Caki2 (cell line): Measurements from ENCODE around the gene OSCP1. TPM values are rescaled to one million over a fixed set of nuclear protein-coding genes. Genes with fewer than 3 reads are reported as not detected.

Experiments used
- DNase-seq: peaks from one replicate; pipeline ENCODE4 v3.0.0-alpha.2; 2015; ENCODE audit warnings: low read depth
- in situ Hi-C: cut with HindIII; loops from 2 replicates; pipeline ENCODE4 v1.10.0; 2016; ENCODE audit warnings: low sequenced_read_pairs, low pct_unique_long_range_greater_than_20kb, mixed read lengths
- total RNA-seq: library from RNA; depleted of rRNA; stranded (reverse); fragments of >200 nt; shearing (Covaris generic); gene quantifications from 2 replicates; pipeline ENCODE4 v1.2.3, GENCODE V29; 2014; ENCODE audit warnings: low replicate concordance

OSCP1 gene
- total RNA-seq, 1 experiment from 2014 or later = 9.1 TPM

DNA sequence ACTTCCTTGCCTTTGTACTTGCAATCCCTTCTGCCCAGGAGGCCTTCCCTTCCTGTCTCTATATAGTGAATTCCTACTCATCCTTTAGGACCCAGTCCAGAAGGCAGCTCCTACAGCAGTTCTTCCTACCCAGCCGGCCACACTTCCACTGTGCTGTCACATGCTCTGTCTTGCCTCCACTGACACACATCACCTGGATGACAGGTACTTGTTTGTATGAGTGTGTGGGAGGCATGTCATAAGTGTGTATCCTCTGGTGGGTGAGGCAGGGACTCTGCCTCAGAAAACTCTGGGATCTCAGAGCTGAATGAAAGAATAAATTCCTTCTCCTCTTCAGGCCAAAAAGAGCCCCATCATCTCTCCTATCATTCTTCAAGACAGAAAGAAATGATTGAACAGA is 5.1 kb upstream of the OSCP1 start:
- no peak for DNase-seq
- in situ Hi-C loops = no loop called here

DNA sequence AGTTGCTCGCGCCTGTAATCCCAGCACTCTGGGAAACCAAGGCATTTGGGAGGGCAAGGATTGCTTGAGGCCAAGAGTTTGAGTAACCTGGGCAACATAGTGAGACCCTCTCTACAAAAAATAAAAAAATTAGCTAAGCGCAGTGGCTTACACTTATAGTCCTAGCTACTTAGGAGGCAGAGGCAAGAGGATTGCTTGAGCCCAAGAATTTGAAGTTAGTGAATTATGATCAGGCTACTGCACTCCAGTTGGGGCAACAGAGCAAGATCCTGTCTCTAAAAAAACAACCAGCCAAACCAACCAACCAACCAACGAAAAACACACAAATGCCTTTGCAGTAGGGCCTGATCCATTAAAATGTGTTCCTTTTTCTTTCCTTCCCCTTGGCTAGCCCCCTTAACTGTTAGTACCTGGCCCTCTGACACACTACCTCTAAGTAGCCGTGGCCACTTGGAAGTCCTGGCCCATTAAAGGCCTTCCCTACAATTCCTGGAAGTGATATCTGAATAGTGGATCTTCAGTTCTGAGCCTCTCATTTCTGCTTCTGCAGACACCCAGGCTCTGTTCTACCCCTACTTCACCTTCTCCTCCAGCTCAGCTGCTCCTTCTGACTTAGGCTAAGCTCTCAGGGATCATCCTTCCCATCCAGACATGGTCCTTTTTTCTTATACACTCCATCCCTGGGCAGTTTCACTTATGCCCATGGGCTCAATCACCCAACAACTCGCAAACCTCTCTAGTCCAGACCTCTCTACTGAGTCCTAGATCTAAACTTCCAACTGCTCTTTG is 3.5 kb upstream of the OSCP1 start:
- no peak for DNase-seq
- in situ Hi-C loops = no loop called here

DNA sequence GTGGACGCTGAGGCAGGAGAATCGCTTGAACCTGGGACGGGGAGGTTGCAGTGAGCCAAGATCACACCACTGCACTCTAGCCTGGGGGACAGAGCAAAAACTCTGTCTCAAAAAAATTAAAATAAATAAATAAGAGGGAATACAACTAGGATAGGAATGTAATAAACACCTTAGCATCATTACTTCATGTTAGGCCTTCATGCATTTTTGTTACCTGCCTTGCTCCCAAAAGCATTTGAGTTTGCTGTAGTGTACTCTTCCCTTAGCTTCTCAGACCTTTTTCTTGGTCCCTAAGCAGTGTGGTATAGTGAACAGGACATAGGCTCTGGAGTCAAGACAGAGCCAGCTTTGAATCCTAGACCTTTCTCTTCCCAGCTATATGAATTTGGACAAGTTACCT is 2.8 kb upstream of the OSCP1 start:
- in situ Hi-C loops = no loop called here
- DNase-seq = no peak

DNA sequence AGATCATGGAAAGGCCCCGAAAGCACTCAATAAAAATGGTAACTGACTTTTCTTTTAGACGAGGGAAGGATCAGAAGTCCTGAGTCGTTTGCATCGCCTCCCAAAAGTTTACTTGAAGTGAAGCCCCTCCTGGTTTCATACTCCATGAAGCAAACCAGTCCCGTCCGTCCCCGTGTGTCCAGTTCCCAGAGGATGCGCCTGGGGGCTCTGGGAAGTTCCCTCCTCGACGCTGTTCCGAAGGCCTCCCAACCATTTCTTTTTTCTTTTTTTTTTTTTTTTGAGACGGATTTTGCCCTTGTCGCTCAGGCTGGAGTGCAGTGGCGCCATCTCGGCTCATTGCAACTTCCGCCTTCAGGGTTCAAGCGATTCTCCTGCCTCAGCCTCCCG is 661 bp upstream of the OSCP1 start:
- in situ Hi-C loops = no loop called here
- DNase-seq = no peak

DNA sequence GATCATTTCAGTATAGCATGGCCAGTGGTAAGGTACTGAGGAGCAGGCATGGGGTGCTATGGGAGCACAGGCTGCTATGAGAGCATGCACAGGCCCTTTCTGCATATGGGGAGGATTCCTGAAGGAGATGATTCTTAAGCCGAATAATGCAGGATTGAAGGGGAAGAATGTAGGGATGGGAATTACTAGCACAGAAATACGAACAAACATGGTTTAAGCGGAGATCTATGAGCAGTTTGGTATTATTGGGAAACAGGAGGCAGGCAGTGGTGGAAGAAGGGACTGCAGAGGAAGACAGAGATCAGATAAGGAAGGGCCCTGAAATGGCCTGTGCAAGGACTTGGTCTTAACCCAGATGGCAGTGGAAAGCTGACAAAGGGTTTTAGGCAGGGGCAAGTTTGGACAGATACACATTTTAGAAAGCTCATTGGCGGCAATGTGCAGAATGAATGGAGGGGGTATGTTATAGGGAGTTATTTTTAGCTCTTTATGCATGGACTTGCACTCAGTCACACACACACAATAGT is 1.7 kb downstream of the OSCP1 start:
- DNase-seq = no peak
- in situ Hi-C loops = no loop called here

DNA sequence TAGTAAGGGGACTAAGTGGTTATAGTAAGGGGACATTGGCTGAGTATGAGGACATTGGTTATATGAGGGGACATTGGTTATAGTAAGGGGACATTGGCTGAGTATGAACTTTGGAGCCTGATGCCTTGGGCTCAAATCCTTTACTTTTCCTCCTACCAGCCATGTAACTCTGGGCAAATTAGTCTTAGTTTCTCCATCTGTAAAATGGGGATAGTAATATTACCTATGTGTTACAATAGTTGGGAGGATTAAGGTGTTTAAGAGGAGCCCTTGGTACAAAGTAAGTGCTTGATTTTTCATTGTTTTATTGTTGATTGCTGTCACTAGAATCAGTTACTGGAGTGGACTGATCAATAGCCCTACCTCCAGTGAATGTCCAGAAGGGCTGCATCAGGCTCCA is 2.8 kb downstream of the OSCP1 start:
- in situ Hi-C loops = no loop called here
- no peak for DNase-seq

DNA sequence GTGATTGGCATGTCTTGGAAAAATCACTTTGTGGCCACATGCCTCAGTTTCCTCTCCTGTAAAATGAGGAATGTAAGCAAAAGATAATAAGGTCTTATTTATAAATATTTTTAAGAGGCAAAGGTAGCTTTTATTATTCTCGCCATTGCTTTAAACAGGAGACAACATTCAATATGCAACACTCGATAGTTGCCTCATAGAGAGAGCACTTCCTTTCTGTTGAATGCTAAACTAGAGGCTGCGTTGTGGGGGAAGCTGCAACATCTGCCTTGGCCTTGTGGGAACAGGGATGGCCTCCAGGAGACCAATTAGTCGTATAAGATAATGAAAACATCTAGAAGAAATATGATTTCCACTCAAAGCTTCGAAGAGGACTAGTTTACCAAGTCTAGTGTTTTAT is 3.5 kb downstream of the OSCP1 start:
- in situ Hi-C loops = no loop called here

DNA sequence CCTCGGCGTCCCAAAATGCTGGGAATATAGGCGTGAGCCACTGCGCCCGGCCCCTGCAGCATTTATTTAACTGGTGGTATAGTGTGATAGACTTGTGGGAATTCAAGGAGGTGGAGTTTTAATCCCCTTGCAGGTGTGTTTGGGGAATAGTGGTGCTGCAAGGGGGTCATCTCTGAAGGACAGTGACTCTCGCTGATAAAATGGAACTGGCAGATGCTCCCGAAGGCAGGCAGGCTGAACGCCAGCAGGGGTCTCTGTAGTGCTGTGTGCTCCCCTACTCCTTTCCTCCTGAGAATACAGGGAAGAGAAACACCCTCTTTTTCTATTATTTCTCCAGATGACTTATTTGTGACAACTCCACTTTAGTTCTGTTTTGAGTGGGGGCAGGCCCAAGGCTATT is 4.0 kb downstream of the OSCP1 start:
- no peak for DNase-seq

More for the DNA sequence above, 3.5 kb downstream of the OSCP1 start:
- DNase-seq = no peak

DNA sequence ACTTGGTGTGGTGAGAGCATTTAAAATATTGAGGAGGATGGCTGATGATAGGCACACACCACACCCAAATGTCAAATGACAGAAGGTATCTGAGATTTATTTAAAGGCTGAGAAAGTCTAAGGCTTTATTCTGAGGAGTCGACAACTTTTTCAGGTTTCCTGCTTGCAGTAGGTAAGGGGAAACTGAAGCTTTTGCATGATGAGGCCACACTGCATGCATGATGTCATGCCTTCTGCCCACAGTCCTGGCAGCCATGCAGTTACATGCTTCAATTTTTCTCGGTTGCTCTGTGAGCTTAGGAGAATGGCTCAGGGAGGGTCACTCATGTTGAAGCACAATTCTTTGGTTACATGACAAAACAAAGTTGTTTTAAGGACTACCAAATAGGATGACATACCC is 7.0 kb downstream of the OSCP1 start:
- DNase-seq = no peak
- in situ Hi-C loops = no loop called here

More for the DNA sequence above, 4.0 kb downstream of the OSCP1 start:
- in situ Hi-C loops = no loop called here

DNA sequence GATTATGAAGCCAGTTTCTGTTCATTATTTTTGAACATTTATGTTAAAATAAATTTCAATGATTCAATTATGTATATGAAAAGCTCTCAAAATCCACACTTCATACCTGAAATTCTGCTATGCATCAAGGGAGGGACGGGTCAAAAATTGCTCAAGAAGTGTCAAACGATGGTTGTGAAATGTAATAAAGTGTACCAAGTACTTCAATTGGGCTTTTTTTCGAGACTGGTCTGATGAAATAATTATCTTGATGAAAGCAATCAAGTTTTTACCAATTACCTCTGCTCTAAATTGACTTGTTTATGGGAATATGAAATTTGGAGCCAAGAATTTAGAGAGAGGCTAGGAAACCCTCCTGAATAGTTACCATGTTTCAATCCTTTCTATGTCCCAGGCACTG is 7.9 kb downstream of the OSCP1 start:
- in situ Hi-C loops = no loop called here
- no peak for DNase-seq

DNA sequence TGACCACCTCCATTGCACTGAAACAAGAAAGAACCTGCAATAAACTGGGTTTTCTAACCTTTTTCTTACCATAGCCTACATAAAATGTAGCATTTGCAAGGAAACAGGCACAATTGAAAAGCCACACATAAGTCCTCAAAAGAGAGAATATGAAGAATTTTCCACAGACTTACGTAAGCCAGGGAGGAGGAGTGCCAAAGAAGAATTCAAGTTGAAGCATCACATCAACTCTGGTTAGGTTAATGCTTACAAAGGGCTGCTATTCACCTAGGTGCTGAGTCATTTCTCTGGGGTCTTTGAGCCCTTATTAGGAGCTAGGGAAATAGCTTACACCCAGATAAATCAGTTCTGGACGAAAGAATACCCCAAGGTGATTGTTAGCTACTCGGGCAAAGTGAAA is 9.6 kb downstream of the OSCP1 start:
- in situ Hi-C loops = no loop called here

DNA sequence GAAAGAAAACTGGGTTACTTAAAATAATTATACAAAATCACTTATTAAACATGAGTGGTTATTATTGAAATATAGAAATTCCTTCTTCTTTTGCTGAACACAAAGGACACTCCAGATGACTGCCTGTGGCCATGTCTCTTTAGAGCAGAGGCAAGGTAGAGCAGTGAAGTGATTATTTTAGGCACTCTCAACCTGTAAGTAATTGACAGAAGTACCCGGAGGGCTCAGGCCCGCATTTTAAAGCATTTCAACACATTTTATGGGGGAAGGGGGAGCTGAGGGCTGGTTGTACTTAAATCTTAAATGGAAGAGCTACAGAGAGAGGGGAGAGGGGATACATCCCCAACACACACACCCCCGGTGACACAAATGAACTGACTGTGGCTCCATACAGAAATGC is 10.2 kb downstream of the OSCP1 start:
- in situ Hi-C loops = no loop called here
- DNase-seq = no peak

More for the DNA sequence above, 9.6 kb downstream of the OSCP1 start:
- DNase-seq = no peak

DNA sequence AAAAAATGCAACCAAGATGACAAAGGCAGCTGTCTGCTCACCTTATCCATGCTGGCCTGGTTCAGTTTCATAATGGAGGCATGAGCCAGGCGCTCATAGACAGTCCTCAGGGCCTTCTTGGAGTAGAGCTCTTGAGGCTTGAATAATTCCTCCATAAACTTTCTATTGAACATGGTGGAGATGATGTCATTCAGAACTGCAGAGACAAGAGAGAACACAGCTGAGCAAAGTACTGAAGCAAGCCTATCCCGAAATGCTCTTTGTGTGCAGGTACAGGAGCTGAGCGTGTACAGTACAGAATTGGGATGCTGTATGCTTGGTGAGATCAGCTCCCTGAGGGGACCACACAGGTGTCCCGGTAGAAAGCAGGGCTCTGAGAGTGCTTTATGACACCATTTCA is 11.5 kb downstream of the OSCP1 start:
- in situ Hi-C loops = no loop called here
- DNase-seq = no peak

DNA sequence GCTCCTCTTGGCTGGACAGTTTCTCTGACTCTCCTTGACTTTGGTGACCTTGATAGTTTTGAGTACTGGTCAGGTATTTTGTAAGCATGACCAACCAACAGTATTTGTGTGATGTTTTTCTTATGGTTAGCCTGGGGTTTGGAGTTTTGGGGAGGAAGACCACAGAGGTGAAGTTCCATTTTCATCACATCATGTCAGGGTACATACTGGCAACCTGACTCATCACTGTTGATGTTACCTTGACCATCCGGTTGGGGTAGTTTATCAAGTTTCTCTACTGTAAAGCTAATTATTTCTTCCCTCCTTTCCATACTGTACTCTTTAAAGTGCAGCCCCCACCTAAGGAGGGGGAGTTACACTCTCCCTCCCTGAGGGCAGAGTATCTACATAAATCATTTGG is 13.4 kb downstream of the OSCP1 start:
- in situ Hi-C loops = no loop called here
- DNase-seq = peak; percentile 44

DNA sequence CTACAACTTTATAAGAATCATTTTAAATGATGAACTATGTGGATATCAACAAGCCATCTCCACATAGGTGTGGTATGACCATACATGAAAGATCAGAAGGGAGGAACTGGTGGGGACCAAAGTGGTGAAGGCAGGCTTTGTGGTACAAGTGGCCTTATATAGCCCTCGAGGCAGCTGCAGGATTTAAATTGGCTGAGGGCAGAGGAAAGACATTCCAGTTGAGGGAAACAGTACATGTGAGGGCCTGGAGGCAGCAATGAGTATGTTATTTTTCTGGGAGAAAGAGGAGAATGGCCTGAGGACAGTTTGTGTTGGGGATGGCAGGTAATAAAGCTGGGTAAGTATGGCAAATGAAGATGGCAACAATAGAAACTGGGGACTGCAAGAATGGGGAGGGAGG is 17.1 kb downstream of the OSCP1 start:
- no peak for DNase-seq
- in situ Hi-C loops = no loop called here

DNA sequence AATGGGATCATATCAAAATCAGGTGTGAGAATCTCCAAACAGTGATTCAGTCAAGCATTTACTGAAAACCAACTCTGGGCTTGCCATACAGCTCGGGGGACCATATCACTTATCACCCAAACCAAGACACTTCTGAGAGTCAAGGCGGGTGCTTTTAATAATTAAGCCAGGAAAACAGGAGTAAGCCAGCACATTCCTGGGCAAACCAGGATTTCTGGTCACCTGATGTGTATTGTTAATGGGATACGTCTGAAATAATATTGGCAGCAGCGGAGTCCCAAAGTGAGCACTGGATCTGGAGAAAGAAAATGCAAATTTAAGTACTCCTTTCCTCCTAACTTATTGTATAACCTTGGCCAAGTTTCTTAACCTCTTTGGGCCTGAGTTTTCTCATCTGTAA is 17.6 kb downstream of the OSCP1 start:
- in situ Hi-C loops = no loop called here
- DNase-seq = peak; percentile 62

DNA sequence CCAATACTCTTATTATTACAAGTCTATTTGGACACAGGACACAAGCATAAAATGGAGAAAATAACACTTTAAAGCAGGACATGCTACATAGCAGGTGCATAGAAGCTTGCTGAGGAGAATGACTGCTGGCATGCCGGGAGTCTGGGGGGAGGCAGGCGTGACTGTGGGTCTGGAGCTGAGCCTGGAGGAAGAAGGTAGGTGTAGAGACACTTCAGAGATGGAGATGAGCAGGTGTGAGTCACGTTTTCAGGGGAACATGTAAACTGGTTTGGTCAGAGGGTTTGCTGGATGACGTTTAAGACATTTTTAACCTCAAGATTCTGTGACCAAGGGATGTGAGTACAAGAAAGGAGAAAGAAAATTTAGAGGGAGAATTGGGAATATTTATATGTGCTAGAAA is 24.5 kb downstream of the OSCP1 start:
- in situ Hi-C loops = no loop called here
- DNase-seq = no peak

DNA sequence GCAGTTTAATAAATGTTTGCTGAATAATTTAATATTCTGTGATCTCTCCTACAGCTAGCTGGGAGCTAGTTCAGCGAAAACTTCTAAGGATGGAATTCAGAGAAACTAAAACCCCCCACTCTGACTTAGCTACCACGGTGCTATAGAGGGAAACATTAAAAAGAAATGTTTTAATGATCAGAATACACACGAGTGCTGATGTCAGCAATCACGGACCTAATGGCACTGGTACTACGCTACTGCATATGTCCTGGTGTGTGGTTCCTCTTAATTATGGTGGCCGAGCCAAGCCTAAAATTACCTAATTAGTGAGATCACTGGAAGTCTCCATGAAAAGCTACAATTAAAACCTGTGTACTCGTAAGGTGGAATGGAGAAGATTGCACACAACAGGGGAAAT is 28.6 kb downstream of the OSCP1 start:
- in situ Hi-C loops = no loop called here
- no peak for DNase-seq

DNA sequence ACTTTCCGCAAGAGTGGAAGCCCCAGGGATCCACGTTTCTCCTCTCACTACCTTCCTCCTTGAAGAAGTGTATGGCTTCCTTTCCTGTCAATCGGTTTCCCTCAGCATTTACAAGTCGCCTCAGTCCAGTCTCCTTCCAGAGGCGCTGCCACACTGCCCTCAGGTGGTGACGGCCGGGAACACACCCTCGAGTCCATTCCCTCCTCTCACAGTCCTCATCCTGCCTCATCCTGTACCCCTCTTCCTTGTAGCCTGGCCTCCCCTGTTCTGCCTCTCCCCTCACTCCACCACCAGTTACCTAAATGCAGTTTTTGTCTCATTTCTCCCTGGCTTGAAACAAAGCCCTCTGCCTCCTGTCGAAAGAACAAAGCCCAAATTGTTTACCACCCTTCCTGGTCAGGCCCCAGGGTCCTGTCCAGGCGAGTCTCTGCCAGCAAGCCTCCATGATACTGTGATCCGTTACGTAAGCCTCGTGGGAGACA is 29.4 kb downstream of the OSCP1 start:
- in situ Hi-C loops = no loop called here
- peak; percentile 74 for DNase-seq

DNA sequence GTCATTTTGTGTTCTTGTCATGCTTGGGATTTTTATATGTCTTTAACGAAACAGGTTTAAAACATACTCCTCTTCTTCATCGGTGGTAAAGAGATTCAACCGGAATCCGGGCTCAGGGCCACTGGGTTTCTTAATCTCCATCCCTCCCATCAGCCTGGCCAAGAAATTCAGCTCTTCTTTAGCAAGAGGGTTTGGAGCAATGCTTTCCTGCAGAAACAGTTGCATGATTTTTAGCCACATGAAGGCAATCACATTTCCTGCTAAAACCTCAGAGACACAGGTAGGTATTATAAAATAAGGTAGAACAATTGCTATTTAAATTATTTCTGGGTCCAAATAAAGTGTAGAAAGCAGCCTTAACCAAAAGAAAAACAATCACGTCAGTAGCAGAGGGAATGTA is 29.8 kb downstream of the OSCP1 start:
- in situ Hi-C loops = no loop called here
- DNase-seq = no peak
